Stimulated activated naive CD8-positive, alpha-beta T cell treated with anti-CD3 and anti-CD28 coated beads, Interleukin-15, Interleukin-2, amounts not matched to agents 100 ng/mL and 50 ng/mL, for 24 hours (primary cell): ENCODE measurements around the gene DLGAP1.
"Not testable (repeated sequence)": the region's sequence is repeated elsewhere in the genome, so short reads cannot be mapped to it uniquely, and the experiment has no call there.

Experiments
- H3K27ac Mint-ChIP-seq: one replicate; pipeline ENCODE4 v1.8.0; 2021; ENCODE audit warnings: mild to moderate bottlenecking, mixed read lengths
- H3K27me3 Mint-ChIP-seq: one replicate; pipeline ENCODE4 v1.8.0; 2021; ENCODE audit warnings: mixed read lengths
- H3K36me3 Mint-ChIP-seq: one replicate; pipeline ENCODE4 v1.8.0; 2021; ENCODE audit warnings: low read depth, mixed read lengths
- H3K4me1 Mint-ChIP-seq: one replicate; pipeline ENCODE4 v1.8.0; 2021; ENCODE audit warnings: low read depth, mixed read lengths
- H3K4me3 Mint-ChIP-seq: one replicate; pipeline ENCODE4 v1.8.0; 2021; ENCODE audit warnings: mild to moderate bottlenecking, mixed read lengths
- H3K9me3 Mint-ChIP-seq: one replicate; pipeline ENCODE4 v1.8.0; 2021; ENCODE audit warnings: mixed read lengths

The DLGAP1 gene

DNA sequence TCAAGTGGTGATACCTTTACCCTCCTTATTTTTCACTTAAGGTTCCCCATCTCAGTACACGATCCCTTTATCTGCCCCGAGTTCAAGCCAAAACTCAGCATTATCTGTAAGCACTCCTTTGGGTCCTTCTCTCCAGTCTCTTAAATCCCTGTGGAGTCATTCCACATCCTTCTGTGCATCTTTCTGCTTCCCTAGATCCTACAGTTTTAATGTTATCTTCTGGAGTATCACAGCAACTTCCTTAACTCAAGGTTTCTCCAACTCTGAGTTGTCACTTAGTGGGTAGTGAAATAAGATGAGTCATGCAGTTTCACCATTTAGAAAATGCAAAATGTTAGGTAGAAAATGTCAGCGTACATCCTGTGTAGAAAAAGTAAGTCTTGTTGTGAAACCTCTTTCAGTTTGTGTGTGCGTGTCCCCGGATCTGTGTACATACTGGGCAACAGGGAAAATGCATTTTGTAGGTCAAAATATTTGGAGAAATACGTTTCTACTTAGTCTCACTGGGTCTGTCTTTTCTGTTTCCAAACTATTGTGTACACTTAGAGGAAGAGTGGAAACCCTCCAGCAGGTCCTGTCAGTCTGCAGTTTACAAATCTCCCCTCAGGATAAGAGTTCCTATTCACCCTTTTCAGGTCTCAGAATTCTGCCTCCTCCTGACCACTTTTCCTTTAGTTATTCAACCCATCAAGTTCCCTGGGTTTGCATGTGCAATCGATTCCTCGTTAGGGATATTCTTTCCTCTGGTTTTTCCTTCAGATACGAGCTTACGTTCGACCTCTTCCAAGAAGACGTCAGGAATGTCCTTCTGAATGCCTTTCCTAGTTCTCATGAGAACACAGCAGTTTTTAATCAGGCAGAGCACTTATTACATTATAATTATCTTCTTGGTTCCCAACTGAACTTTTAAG is 850.4 kb downstream of the DLGAP1 start:
- H3K27ac Mint-ChIP-seq: no peak overlapping the region
- H3K36me3 Mint-ChIP-seq: no peaks in the 10 kb centered on the region
- H3K27me3 Mint-ChIP-seq: no peaks in the 10 kb centered on the region
- no peak overlapping the region for H3K4me3 Mint-ChIP-seq
- H3K4me1 Mint-ChIP-seq: peaks cover 21% of the 10 kb centered on the region
- H3K9me3 Mint-ChIP-seq: no peaks in the 10 kb centered on the region

DNA sequence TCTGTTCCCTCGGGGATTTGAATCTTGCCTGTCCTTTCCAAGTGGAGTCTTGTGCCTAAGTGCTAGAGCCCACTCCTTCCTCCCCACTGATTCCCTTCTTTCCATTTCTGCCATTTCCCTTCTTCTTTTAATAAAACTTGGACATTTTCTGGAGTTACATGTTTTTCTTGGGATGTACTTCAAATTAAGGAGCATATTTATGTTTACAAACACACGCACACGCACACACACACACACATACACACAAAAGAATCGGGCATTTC is 850.9 kb downstream of the DLGAP1 start:
- Mint-ChIP-seq H3K4me1 (peaks cover 20% of the 10 kb centered on the region), H3K4me3 (no peak overlapping the region), H3K27me3 (no peaks in the 10 kb centered on the region), H3K9me3 (no peaks in the 10 kb centered on the region), H3K36me3 (no peaks in the 10 kb centered on the region), H3K27ac (no peak overlapping the region)

DNA sequence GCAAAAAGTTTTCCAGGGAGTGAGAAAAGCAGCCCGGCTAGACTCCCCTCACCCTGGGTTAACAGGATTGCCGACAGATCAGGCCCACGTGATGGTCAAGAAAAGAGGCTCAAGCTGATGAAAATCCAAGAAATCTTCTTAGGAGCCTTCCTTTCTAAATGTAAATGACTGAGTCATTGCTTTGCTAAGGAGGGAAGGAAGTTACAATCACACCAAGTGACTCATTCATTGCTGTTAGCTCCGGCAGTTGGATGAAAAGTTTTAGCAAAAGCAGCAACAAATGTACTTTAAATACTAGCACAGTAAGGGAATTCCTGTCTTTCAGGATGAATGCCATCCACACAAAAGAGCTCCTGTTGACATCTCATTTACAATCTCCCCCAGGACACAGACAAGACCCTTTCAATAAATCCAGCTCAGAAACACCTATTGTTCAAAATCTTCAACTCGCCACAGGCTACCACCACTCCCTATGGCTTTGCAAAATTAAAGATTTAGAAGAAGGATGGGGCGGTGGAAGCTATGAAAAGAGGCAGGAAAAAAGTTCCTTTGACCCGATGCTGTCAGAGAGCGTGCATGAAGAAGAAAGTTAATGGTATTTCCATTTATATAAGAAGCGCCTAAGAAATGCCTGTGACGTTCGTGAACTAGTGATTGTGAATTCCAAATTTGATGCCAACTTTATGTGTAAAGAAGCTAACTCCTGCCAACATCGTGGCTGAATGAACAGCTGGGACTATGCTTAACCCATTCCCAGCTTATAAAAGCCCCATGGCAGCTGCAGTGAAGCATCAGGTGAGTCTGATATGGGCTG is 851.5 kb downstream of the DLGAP1 start:
- Mint-ChIP-seq H3K9me3 (no peaks in the 10 kb centered on the region), H3K36me3 (no peaks in the 10 kb centered on the region), H3K4me1 (peaks cover 24% of the 10 kb centered on the region), H3K4me3 (no peak overlapping the region), H3K27ac (no peak overlapping the region), H3K27me3 (no peaks in the 10 kb centered on the region)

DNA sequence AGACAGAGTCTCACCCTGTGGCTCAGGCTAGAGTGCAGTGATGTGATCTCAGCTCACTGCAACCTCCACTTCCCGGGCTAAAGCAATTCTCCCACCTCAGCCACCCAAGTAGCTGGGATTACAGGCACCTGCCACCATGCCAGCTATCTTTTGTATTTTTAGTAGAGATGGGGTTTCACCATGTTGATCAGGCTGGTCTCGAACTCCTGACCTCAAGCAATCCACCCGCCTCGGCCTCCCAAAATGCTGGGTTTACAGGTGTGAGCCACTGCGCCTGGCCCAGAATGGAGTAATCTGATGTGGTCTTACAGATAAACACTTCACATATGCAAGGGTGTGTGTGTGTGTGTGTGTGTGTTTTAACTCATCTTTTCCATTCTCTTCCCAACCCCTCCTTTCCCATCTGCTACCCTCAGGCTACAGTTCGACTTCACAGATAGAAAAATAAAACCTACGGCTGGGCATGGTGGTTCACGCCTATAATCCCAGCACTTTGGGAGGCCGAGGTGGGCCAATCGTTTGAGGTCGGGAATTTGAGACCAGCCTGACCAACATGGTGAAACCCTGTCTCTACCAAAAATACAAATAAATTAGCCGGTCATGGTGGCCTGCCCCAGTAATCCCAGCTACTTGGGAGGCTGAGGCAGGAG is 853.9 kb downstream of the DLGAP1 start:
- H3K27me3 Mint-ChIP-seq, H3K9me3 Mint-ChIP-seq, H3K36me3 Mint-ChIP-seq, H3K4me3 Mint-ChIP-seq, H3K27ac Mint-ChIP-seq: not testable (repeated sequence)
- H3K4me1 Mint-ChIP-seq: peaks cover 34% of the 10 kb centered on the region

DNA sequence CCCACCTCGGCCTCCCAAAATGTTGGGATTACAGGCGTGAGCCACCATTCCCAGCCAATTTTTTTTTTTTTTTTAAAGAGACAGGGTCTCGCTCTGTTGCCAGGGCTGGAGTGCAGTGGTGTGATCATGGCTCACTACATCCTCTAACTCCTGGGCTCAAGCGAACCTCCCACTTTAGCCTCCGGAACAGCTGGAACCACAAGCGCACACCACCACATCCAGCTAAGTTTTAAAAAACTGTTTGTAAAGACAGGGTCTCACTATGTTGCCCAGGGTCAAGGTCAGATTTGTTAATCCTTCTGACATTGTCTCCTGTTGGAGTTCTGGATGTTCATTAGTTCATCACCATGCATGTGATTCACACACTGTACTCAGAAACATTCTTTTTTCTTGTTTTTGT is 855.2 kb downstream of the DLGAP1 start:
- Mint-ChIP-seq H3K4me3 (no peak overlapping the region), H3K27me3 (no peaks in the 10 kb centered on the region), H3K27ac (no peak overlapping the region), H3K36me3 (peaks cover 9% of the 10 kb centered on the region), H3K9me3 (no peaks in the 10 kb centered on the region), H3K4me1 (peaks cover 48% of the 10 kb centered on the region)

DNA sequence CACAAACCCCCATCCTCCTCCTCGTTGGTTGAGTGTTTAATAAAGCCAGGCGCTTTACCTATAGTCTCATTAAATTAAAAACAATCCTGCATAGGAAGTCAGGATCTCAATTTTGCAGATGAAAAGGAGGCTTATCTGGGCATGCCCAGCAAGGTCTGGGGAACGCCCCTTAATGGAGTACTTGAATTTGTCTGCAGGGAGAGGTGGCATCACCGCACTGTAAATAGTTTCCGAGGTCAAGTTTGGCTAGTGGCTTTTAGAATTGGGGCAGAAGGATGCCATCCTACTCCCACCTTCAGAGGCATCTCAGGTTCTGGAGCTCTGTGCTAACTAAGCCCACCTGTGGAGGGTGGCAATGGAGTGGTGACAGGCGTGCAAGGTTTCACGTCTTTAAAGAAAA is 855.9 kb downstream of the DLGAP1 start:
- no peaks in the 10 kb centered on the region for H3K27me3 Mint-ChIP-seq
- peaks cover 55% of the 10 kb centered on the region for H3K4me1 Mint-ChIP-seq
- peaks cover 9% of the 10 kb centered on the region for H3K36me3 Mint-ChIP-seq
- no peaks in the 10 kb centered on the region for H3K9me3 Mint-ChIP-seq
- peak overlapping the region; percentile 76 for H3K27ac Mint-ChIP-seq
- H3K4me3 Mint-ChIP-seq: no peak overlapping the region

DNA sequence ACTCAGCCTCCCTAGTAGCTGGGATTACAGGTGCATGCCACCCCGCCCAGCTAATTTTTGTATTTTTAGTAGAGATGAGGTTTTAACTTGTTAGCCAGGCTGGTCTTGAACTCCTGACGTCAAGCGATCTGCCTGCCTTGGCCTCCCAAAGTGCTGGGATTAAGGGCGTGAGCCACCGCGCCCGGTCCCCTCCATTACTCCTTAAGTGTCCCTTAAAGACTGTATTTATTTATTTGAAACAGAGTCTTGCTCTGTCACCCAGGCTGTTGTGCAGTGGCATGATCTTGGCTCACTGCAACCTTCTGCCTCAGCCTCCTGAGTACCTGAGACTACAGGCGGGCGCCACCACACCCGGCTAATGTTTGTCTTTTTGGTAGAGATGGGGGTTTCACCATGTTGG is 856.5 kb downstream of the DLGAP1 start:
- Mint-ChIP-seq H3K4me3 (no peak overlapping the region), H3K4me1 (peaks cover 58% of the 10 kb centered on the region), H3K9me3 (no peaks in the 10 kb centered on the region), H3K27me3 (no peaks in the 10 kb centered on the region), H3K36me3 (peaks cover 9% of the 10 kb centered on the region), H3K27ac (peak overlapping the region; percentile 76)

DNA sequence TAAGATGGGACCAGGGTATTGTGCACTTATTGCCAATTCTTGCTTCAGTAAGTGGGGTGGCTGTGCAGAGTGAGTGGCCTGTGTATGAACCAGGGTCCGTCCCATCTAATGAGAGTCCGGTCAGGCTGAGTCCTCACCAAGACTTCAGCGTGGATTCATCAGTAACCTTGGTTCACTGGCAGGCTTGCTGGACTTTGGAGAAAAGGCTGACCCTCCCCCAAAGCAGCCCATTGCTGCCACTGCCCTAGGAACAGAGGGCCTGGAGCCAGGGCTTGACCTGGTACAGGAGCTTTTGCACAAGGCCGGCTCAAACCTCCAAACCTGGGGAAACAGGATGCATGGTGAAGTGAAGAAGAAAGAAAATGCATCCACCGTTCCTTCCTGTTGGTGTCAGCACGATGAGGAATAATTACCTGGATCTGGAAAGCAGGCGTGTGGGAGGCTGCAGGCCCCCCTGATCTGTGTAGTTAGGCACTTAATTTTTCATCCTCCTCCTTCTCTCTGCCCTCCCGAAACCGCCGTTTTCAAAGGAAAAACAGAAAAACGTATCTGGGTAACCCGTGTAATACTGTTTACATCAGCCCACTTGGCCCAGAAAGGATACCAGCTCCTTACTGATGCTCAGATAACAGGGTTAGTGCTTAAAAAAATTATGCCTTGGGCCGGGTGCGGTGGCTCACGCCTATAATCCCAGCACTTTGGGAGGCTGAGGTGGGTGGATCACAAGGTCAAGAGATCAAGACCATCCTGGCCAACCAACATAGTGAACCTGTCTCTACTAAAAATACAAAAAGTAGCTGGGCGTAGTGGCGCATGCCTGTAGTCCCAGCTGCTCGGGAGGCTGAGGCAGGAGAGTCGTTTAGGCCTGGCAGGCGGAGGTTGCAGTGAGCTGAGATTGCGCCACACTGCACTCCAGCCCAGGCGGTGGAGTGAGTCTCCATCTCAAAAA is 857.4 kb downstream of the DLGAP1 start:
- peaks cover 9% of the 10 kb centered on the region for H3K36me3 Mint-ChIP-seq
- no peaks in the 10 kb centered on the region for H3K27me3 Mint-ChIP-seq
- H3K27ac Mint-ChIP-seq: peak overlapping the region; percentile 100
- no peaks in the 10 kb centered on the region for H3K9me3 Mint-ChIP-seq
- H3K4me3 Mint-ChIP-seq: peak overlapping the region; percentile 91
- H3K4me1 Mint-ChIP-seq: peaks cover 67% of the 10 kb centered on the region

DNA sequence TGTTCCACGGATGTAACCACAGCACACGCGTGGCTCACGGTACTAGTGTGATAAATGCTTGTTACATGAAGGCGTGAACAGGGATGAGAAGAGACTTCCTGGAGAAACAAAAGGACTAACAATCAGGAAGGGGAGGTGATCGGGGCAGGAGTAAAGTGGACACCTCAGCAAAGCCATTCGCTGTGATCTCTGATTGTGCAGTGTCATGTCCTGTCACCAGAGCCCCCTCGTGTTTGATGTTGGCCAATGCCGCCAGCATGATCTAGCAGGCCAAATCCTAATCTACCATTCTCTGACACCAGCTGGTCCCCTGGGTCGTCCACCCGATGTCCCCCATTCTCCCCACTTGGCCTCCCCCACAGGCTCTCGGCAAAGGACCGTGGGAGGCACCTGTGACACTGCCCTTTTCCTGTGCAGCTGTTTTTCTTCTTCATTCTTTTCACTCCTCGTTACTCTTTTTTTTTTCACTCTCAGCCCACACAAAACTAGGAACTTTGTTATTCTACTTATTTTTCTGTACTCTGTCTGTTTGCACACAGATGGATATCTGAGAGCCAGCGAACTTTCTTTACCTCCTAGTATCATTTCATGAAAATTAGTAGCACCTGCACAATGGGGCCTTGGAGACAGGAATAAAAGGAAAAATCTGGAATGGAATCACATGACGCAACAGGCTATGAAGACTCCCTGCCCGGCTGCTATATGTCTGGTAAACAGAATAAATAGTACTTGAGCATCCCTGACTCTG is 858.3 kb downstream of the DLGAP1 start:
- Mint-ChIP-seq H3K4me3 (peak overlapping the region; percentile 91), H3K36me3 (peaks cover 9% of the 10 kb centered on the region), H3K9me3 (no peaks in the 10 kb centered on the region), H3K4me1 (peaks cover 71% of the 10 kb centered on the region), H3K27me3 (no peaks in the 10 kb centered on the region), H3K27ac (peak overlapping the region; percentile 100)

DNA sequence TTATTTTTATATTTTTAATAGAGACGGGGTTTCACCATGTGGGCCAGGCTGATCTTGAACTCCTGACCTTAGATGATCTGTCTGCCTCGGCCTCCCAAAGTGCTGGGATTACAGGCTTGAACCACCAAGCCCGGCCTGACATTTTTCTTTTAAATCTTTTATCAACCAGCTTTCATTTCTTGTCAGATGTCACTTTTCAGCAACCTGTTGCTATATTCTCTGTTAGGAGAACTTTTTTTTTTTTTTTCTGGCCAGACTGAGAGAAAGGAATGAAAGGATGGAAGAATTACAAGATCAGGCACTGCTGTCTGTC is 858.8 kb downstream of the DLGAP1 start:
- Mint-ChIP-seq H3K4me1 (peaks cover 74% of the 10 kb centered on the region), H3K27me3 (no peaks in the 10 kb centered on the region), H3K27ac (peak overlapping the region; percentile 100), H3K36me3 (peaks cover 9% of the 10 kb centered on the region), H3K9me3 (no peaks in the 10 kb centered on the region), H3K4me3 (peak overlapping the region; percentile 91)

DNA sequence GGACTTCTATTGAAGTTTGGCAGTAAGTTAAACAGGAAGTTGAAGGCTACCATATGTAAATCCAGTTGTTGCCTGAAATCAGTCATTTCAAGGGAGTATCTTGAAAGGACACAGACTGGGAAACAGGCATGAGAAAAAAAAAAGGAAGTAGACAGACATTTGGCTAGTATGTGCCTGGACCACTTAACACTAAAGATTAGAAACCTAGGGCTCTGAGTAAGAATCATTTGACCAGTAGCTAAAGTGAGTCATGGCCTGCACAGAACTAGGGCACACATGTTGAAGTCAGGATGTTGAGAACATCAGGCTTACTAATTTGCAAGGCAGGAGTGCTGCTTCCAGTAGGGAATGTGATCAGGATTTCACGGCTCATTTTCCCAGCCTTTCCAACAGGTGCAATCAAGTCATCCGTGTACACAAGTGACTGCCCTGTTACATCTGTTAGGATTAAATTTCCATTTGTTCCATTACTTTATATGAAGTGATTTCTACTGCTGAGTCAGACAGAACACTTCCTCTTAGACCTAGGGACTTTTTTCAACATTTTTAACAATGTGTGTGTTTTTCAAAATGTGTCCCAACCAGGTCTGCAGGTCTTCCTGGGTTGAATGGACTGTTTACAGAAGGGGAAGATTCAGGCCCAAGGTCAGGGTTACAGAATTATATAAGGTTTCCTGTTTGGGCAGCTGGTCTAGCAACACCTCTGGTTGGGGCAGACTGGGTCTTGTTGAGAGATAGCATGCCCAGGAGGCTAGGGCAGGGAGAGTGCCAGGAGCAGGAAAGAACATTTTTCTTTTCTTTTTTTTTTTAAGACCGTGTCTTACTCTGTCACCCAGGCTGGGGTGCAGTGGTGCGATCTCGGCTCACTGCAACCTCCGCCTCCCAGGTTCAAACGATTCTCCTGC is 859.5 kb downstream of the DLGAP1 start:
- H3K9me3 Mint-ChIP-seq: no peaks in the 10 kb centered on the region
- peaks cover 9% of the 10 kb centered on the region for H3K36me3 Mint-ChIP-seq
- H3K4me1 Mint-ChIP-seq: peaks cover 74% of the 10 kb centered on the region
- peak overlapping the region; percentile 100 for H3K27ac Mint-ChIP-seq
- H3K4me3 Mint-ChIP-seq: peak overlapping the region; percentile 91
- H3K27me3 Mint-ChIP-seq: no peaks in the 10 kb centered on the region

DNA sequence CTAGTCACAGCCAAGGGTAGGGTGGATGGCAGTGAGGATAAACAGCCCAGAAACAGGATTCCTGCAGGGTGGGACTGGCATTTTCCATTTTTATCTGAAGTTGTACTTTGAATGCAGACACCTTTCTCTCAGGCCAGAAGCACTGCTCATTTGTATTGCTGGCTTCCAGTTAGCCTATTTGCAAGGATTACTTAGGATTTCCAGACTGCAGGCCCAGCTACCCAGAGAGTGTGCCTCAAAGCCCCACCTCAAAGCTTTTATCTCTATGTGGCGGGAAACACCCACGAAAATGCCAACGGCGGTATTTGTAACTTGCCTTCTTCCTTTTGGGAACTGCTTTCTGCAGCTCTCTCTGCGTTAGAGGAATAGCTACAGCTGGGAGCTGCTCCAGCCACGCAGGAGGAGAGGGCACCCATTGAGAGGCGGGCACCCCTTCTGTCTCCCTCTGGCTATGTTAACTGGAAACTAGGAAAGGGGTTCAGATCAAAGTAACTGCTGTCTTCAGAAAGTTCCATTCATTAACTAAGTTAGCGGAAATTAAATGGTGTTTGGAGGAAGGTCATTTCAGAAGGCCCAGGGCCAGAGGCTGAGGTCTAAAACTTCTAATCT is 860.2 kb downstream of the DLGAP1 start:
- no peaks in the 10 kb centered on the region for H3K9me3 Mint-ChIP-seq
- peak overlapping the region; percentile 91 for H3K4me3 Mint-ChIP-seq
- H3K4me1 Mint-ChIP-seq: peaks cover 74% of the 10 kb centered on the region
- H3K27ac Mint-ChIP-seq: peak overlapping the region; percentile 100
- H3K27me3 Mint-ChIP-seq: no peaks in the 10 kb centered on the region
- peaks cover 9% of the 10 kb centered on the region for H3K36me3 Mint-ChIP-seq
